GM12878 (cell line): ENCODE measurements around the gene ABCB9. TPM values are rescaled to one million over a fixed set of nuclear protein-coding genes. Genes with fewer than 3 reads are reported as not detected.

ENCODE experiments used
- ATAC-seq: fragments of 200-7000 bp; cut with Tn5 transposase; 3 replicates; pipeline ENCODE4 v1.9.1; 2020; ENCODE audit warnings: mild to moderate bottlenecking, moderate library complexity
- BruUV-seq: library from RNA; stranded (reverse); fragments of 400-500 nt; replicated peaks from 2 replicates; lab custom pipeline; 2021; lab: Mats Ljungman, UMichigan
- CTCF ChIA-PET: fragments of 300-600 bp; sonication (Branson Sonifier 250); formaldehyde crosslinking; extraction: SDS; loops from one replicate; lab custom pipeline; 2021; ENCODE audit warnings: inconsistent platforms; lab: Yijun Ruan, JAX
- POLR2A ChIA-PET: fragments of 350-600 bp; formaldehyde crosslinking; extraction: SDS; loops from one replicate; lab custom pipeline; 2021; ENCODE audit warnings: inconsistent platforms; lab: Charles Lee
- RAD21 ChIA-PET: fragments of 300-600 bp; sonication (Branson Sonifier 250); formaldehyde crosslinking; loops from one replicate; lab custom pipeline; 2023; ENCODE audit warnings: antibody characterized with exemption; ENCODE audit not compliant: unreplicated experiment; lab: Charles Lee
- SMC1A ChIA-PET: fragments of 300-600 bp; sonication (Branson Sonifier 250); formaldehyde crosslinking; loops from one replicate; lab custom pipeline; 2023; ENCODE audit not compliant: unreplicated experiment, uncharacterized antibody; lab: Charles Lee
- DNase-seq: peaks from one replicate; pipeline ENCODE4 v3.0.0-alpha.2; 2011; ENCODE audit warnings: low read depth, low spot score
- FAIRE-seq: peaks from 3 replicates; lab custom pipeline; 2011; peaks lifted over from hg19 to GRCh38; lab: Jason Lieb, UNC
- H2AFZ ChIP-seq: 2 replicates; pipeline ENCODE4 v1.6.0; 2011; ENCODE audit warnings: low read depth, low read length, control low read depth; ENCODE audit not compliant: control insufficient read depth
- H3K27ac ChIP-seq: 2 replicates; pipeline ENCODE4 v1.5.1; 2011; ENCODE audit warnings: control low read depth; ENCODE audit not compliant: control insufficient read depth, insufficient read depth
- H3K27me3 ChIP-seq, 2 experiments: replicated peaks in 1 of 2; 2 replicates each; pipeline versions ENCODE4 v1.6.0 to v1.6.1; 2011; ENCODE audit warnings: low read length in 1 of 2; ENCODE audit not compliant: control insufficient read depth in 2 of 2, insufficient read depth in 2 of 2
- H3K36me3 ChIP-seq, 2 experiments: 2 replicates each; pipeline ENCODE4 v1.5.1; 2011; ENCODE audit warnings: low read length in 1 of 2; ENCODE audit not compliant: control insufficient read depth in 2 of 2, insufficient read depth in 2 of 2
- H3K4me1 ChIP-seq: 2 replicates; pipeline ENCODE4 v1.6.1; 2011; ENCODE audit warnings: mild to moderate bottlenecking, low read length, moderate library complexity, mixed read lengths; ENCODE audit not compliant: control insufficient read depth, insufficient read depth
- H3K4me2 ChIP-seq: 2 replicates; pipeline ENCODE4 v1.6.0; 2011; ENCODE audit warnings: control low read depth; ENCODE audit not compliant: control insufficient read depth, insufficient read depth
- H3K4me3 ChIP-seq: fragments of 200-600 bp; sonication (generic); 2 replicates; pipeline ENCODE4 v1.5.1; 2016
- H3K79me2 ChIP-seq: 2 replicates; pipeline ENCODE4 v1.6.0; 2011; ENCODE audit warnings: low read length; ENCODE audit not compliant: control insufficient read depth, insufficient read depth
- H3K9ac ChIP-seq: 2 replicates; pipeline ENCODE4 v1.8.0; 2011; ENCODE audit warnings: low read length, control low read depth, mixed read lengths; ENCODE audit not compliant: control insufficient read depth, insufficient read depth
- H3K9me3 ChIP-seq: replicated peaks from 3 replicates; pipeline ENCODE4 v1.5.1; 2011; ENCODE audit warnings: mild to moderate bottlenecking, low read length; ENCODE audit not compliant: control insufficient read depth, insufficient read depth
- H4K20me1 ChIP-seq: 2 replicates; pipeline ENCODE4 v1.6.0; 2011; ENCODE audit not compliant: control insufficient read depth, insufficient read depth
- E2F8 ChIP-seq: fragments of 450-650 bp; IDR thresholded peaks from 2 replicates; pipeline ENCODE4 v1.6.1; 2018; ENCODE audit warnings: mild to moderate bottlenecking, low read depth, moderate library complexity; ENCODE audit not compliant: partially characterized antibody
- HCFC1 ChIP-seq: fragments of 150-350 bp; IDR thresholded peaks from 2 replicates; pipeline ENCODE4 v1.6.1; 2014; ENCODE audit warnings: low read length
- HDAC6 ChIP-seq: fragments of 200-600 bp; sonication (generic); IDR thresholded peaks from one replicate; pipeline ENCODE4 v1.8.0; 2017; ENCODE audit warnings: antibody characterized with exemption; ENCODE audit not compliant: unreplicated experiment
- MEF2A ChIP-seq: IDR thresholded peaks from 2 replicates; pipeline ENCODE4 v1.6.1; 2011; ENCODE audit warnings: low read depth, mild to moderate bottlenecking, low read length, moderate library complexity; ENCODE audit not compliant: insufficient read depth
- MXI1 ChIP-seq: fragments of 150-350 bp; IDR thresholded peaks from 2 replicates; pipeline ENCODE4 v1.6.1; 2011; ENCODE audit warnings: low read depth, mild to moderate bottlenecking, inconsistent platforms, low read length, improper control_type of control experiment
- MYC ChIP-seq: IDR thresholded peaks from 2 replicates; pipeline ENCODE4 v1.6.1; 2011; ENCODE audit warnings: mild to moderate bottlenecking, low read length, moderate library complexity, inconsistent platforms; ENCODE audit not compliant: insufficient read depth, insufficient replicate concordance, insufficient read length, severe bottlenecking
- RAD51 ChIP-seq: fragments of 450-650 bp; IDR thresholded peaks from 2 replicates; pipeline ENCODE4 v1.6.1; 2016; ENCODE audit warnings: moderate library complexity, mild to moderate bottlenecking, inconsistent platforms
- SMC3 ChIP-seq: IDR thresholded peaks from 2 replicates; pipeline ENCODE4 v1.6.1; 2011; ENCODE audit warnings: low read length, improper control_type of control experiment, borderline replicate concordance
- SP1 ChIP-seq: IDR thresholded peaks from one replicate; pipeline ENCODE4 v1.6.1; 2011; ENCODE audit warnings: low read depth, low read length
- WGBS: methylation state at CpG from one replicate; pipeline ENCODE4 v1.1.6; 2016; ENCODE audit warnings: low lambda C conversion rate; ENCODE audit not compliant: insufficient replicate concordance, insufficient coverage; ENCODE audit errors: missing lambda C conversion rate; 5-methylcytosine and 5-hydroxymethylcytosine counted together
- in situ Hi-C: fragments of 300-500 bp; cut with MboI; formaldehyde crosslinking; loops from 9 replicates; pipeline ENCODE4 v1.14.3; 2018; ENCODE audit warnings: mixed read lengths
- intact Hi-C: fragments of 100-400 bp; cut with micrococcal nuclease; formaldehyde crosslinking; loops from one replicate; pipeline ENCODE4 v1.14.2; 2022; ENCODE audit not compliant: unreplicated experiment
- polyA plus RNA-seq, 11 experiments: library from polyadenylated mRNA; depleted of rRNA in 4 of 11; unstranded in 6 of 11; stranded (reverse) in 5 of 11; fragments of >200 nt; fragmentation: Nextera tagmentation in 4 of 11; fragmentation: Illumina TruSeq in 1 of 11; extraction: Ambion mirVana in 4 of 11; extraction: Trizol in 1 of 11; gene quantifications; 1 replicate in 1 of 11; 2 replicates in 10 of 11; pipeline versions ENCODE4 v1.2.1 to v1.2.3, GENCODE V29; 2011 to 2016; ENCODE audit warnings: inconsistent platforms in 2 of 11, missing spikeins in 2 of 11, low read depth in 1 of 11
- total RNA-seq, 4 experiments: library from RNA; depleted of rRNA in 3 of 4; stranded (reverse); fragments of >200 nt in 3 of 4; fragmentation: Illumina TruSeq in 1 of 4; extraction: Trizol in 1 of 4; gene quantifications; 2 replicates each; pipeline versions ENCODE4 v1.2.1 to v1.2.3, GENCODE V29; 2013 to 2021

The ABCB9 gene
- total and polyA plus RNA-seq, 10 of the 15 experiments (the other 5 are each of a cell fraction or from before 2014, with no cell fraction given), result 0.37 to 4.9 (median 3.1) TPM

DNA sequence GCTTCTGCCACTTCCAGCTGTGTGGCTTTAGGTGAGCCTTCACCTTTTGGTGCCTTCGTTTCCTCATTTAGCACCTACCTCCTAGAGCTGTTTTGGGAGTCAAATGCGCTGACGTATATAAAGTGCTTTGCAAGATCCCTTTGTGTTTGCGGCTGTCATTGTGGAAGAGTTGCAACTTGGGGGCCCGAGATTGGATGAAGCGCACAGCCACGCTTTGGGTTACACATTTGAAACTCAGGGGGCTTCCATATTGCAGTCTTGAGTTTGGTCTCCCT lies 13.6 kb upstream of the ABCB9 start:
- Histone ChIP-seq H3K9ac (peak overlapping the region; percentile 83), H3K27ac (peak overlapping the region; percentile 75), H3K27me3 (no peaks in the 10 kb centered on the region), H3K79me2 (peaks cover 39% of the 10 kb centered on the region), H4K20me1 (no peaks in the 10 kb centered on the region), H3K4me1 (peaks cover 30% of the 10 kb centered on the region), H3K36me3 (peaks cover 0 to 6% of the 10 kb centered on the region in 2 experiments; a peak in 2 of 4 replicates), H2AFZ (peak overlapping the region; percentile 80), H3K4me3 (peak overlapping the region; percentile 96), H3K4me2 (peak overlapping the region; percentile 82), H3K9me3 (no peaks in the 10 kb centered on the region)
- SMC1A ChIA-PET, result interaction anchor here (0.7 to 1.7 kb wide), 3 partner anchors 10 to 257 kb away, joined by 3 read pairs; no protein-coding TSS in a partner anchor
- CTCF ChIA-PET, result interaction anchor here (2.1 kb wide), 1 partner anchor 258 kb away, joined by 7 read pairs; no protein-coding TSS in a partner anchor
- in situ Hi-C loops, result loop anchor here (5.0 kb wide), 1 partner anchor 252 kb away; the partner anchor contains the start of genes MPHOSPH9 and MTRFR
- FAIRE-seq (no peak), DNase-seq (no peak), ATAC-seq (no peak)
- TSS peak; percentile 77 for BruUV-seq
- RAD21 ChIA-PET, result interaction anchor here (1.6 kb wide), 1 partner anchor 258 kb away, joined by 5 read pairs; no protein-coding TSS in a partner anchor
- WGBS, result under 1% methylated on average over 7 of the region's 7 CpGs
- TF ChIP-seq MYC (no peak), MXI1 (0 out of 2 replicates have a peak, but pooled peaks have one; percentile 11)
- POLR2A ChIA-PET, result interaction anchor here (0.6 to 2.0 kb wide), 3 partner anchors 10 to 253 kb away, joined by 3 to 8 read pairs (median 6); partner anchors contain the start of genes MPHOSPH9 and MTRFR
- intact Hi-C loops, result no loop called here

- H3K4me1 ChIP-seq, result peaks cover 30% of the 10 kb centered on the region
- peak overlapping the region; percentile 80; the same call in 1 of the 2 replicates for H2AFZ ChIP-seq
- TF ChIP-seq SP1, result no peak
- no peak for TF ChIP-seq RAD51
- no peak for TF ChIP-seq SMC3
- no peak for TF ChIP-seq HDAC6
- TF ChIP-seq HCFC1, result no peak
- TF ChIP-seq E2F8, result no peak
- no peak for TF ChIP-seq MEF2A
Observed at GRCh38 chr12:122979001-122979907, 13.0 kb upstream of the ABCB9 start.

More at GRCh38 chr12:122979001-122979907, 13.0 kb upstream of the ABCB9 start:
- intact Hi-C loops, result no loop called here
- FAIRE-seq, result no peak
- peak overlapping the region; percentile 82 for H3K4me2 ChIP-seq
- peaks cover 0 to 6% of the 10 kb centered on the region in 2 experiments; a peak in 2 of 4 replicates for H3K36me3 ChIP-seq
- CTCF ChIA-PET, result interaction anchor here (1.0 to 2.1 kb wide), 2 partner anchors 258 to 604 kb away, joined by 3 to 7 read pairs; no protein-coding TSS in a partner anchor
- H3K27ac ChIP-seq, result peak overlapping the region; percentile 75
- peaks cover 39% of the 10 kb centered on the region for H3K79me2 ChIP-seq
- RAD21 ChIA-PET, result interaction anchor here (0.6 to 1.6 kb wide), 2 partner anchors 11 to 259 kb away, joined by 3 to 5 read pairs; no protein-coding TSS in a partner anchor
- POLR2A ChIA-PET, result interaction anchor here (0.6 to 2.0 kb wide), 3 partner anchors 10 to 253 kb away, joined by 3 to 8 read pairs (median 6); partner anchors contain the start of genes MPHOSPH9 and MTRFR
- H3K9me3 ChIP-seq, result no peaks in the 10 kb centered on the region
- H3K4me3 ChIP-seq, result peak overlapping the region; percentile 96
- DNase-seq, result no peak
- H3K27me3 ChIP-seq, result no peaks in the 10 kb centered on the region
- BruUV-seq, result no TSS peak
- H3K9ac ChIP-seq, result peak overlapping the region; percentile 83
- in situ Hi-C loops, result loop anchor here (5.0 kb wide), 1 partner anchor 253 kb away; the partner anchor contains the start of genes MPHOSPH9 and MTRFR
- ATAC-seq, result no peak
- SMC1A ChIA-PET, result interaction anchor here (0.7 to 1.7 kb wide), 4 partner anchors 9 to 258 kb away, joined by 3 read pairs; no protein-coding TSS in a partner anchor
- WGBS, result 69% methylated on average over 24 of the region's 28 CpGs
- no peaks in the 10 kb centered on the region for H4K20me1 ChIP-seq
